Endothelial cell of umbilical vein (primary cell): ENCODE measurements around the gene SEZ6L. TPM values are rescaled to one million over a fixed set of nuclear protein-coding genes. Genes with fewer than 3 reads are reported as not detected.

Experiments used
- BruUV-seq: library from RNA; stranded (reverse); fragments of 400-500 nt; replicated peaks from 2 replicates; lab custom pipeline; 2021; lab: Mats Ljungman, UMichigan
- CTCF ChIA-PET: fragments of 300-600, 350-600 bp; sonication (Branson Sonifier 250); formaldehyde crosslinking; loops from one replicate; lab custom pipeline; 2021; ENCODE audit warnings: antibody characterized with exemption, inconsistent platforms; lab: Charles Lee
- POLR2A ChIA-PET: fragments of 300-600, 350-600 bp; sonication (Branson Sonifier 250); formaldehyde crosslinking; loops from one replicate; lab custom pipeline; 2021; ENCODE audit warnings: antibody characterized with exemption, inconsistent platforms; lab: Charles Lee
- DNase-seq: peaks from one replicate; pipeline ENCODE4 v3.0.0-alpha.2; 2011; ENCODE audit warnings: low read depth, low spot score
- FAIRE-seq: peaks from 2 replicates; lab custom pipeline; 2011; peaks lifted over from hg19 to GRCh38; lab: Jason Lieb, UNC
- H2AFZ ChIP-seq: 2 replicates; pipeline ENCODE4 v1.6.0; 2012; ENCODE audit warnings: low read depth, low read length, control low read depth, inconsistent platforms
- H3K27ac ChIP-seq: 2 replicates; pipeline ENCODE4 v1.5.1; 2011; ENCODE audit warnings: low read depth, mild to moderate bottlenecking, control low read depth, low read length, moderate library complexity; ENCODE audit not compliant: insufficient read depth
- H3K27me3 ChIP-seq, 2 experiments: 2 replicates each; pipeline versions ENCODE4 v1.6.0 to v1.6.1; 2011; ENCODE audit warnings: low read length in 2 of 2, mixed read lengths in 1 of 2; ENCODE audit not compliant: control insufficient read depth in 2 of 2, insufficient read depth in 2 of 2
- H3K36me3 ChIP-seq, 2 experiments: 2 replicates in 1 of 2; 3 replicates in 1 of 2; pipeline ENCODE4 v1.5.1; 2011; ENCODE audit warnings: low read length in 2 of 2, mild to moderate bottlenecking in 1 of 2, moderate library complexity in 1 of 2; ENCODE audit not compliant: control insufficient read depth in 2 of 2, insufficient read depth in 2 of 2; ENCODE audit errors: extremely low read depth in 1 of 2
- H3K4me1 ChIP-seq: 3 replicates; pipeline ENCODE4 v1.5.1; 2011; ENCODE audit warnings: mild to moderate bottlenecking, low read length; ENCODE audit not compliant: control insufficient read depth, insufficient read depth; ENCODE audit errors: extremely low read depth
- H3K4me2 ChIP-seq: 2 replicates; pipeline ENCODE4 v1.6.1; 2011; ENCODE audit warnings: low read length, control low read depth, mixed read lengths; ENCODE audit not compliant: insufficient read depth
- H3K4me3 ChIP-seq, 3 experiments: fragments of 200-600 bp in 1 of 3; sonication (generic), shearing (Covaris generic) in 1 of 3; replicated peaks in 1 of 3; 2 replicates each; pipeline ENCODE4 v1.5.1; 2011 to 2016; ENCODE audit warnings: control low read depth in 3 of 3, low read length in 3 of 3, mild to moderate bottlenecking in 2 of 3, inconsistent platforms in 1 of 3, low read depth in 1 of 3, moderate library complexity in 1 of 3; ENCODE audit not compliant: insufficient read depth in 1 of 3
- H3K79me2 ChIP-seq: 2 replicates; pipeline ENCODE4 v1.6.0; 2012; ENCODE audit warnings: low read length, inconsistent platforms; ENCODE audit not compliant: control insufficient read depth, insufficient read depth
- H3K9ac ChIP-seq: replicated peaks from 2 replicates; pipeline ENCODE3; 2011; ENCODE audit warnings: low read length, control low read depth; ENCODE audit not compliant: insufficient read depth; ENCODE audit errors: extremely low read depth
- H3K9me1 ChIP-seq: replicated peaks from 3 replicates; pipeline ENCODE4 v1.6.0; 2011; ENCODE audit warnings: mild to moderate bottlenecking, low read length; ENCODE audit not compliant: control insufficient read depth, insufficient read depth; ENCODE audit errors: extremely low read depth
- H3K9me3 ChIP-seq: replicated peaks from 2 replicates; pipeline ENCODE4 v1.5.1; 2012; ENCODE audit warnings: low read length, inconsistent platforms; ENCODE audit not compliant: control insufficient read depth, insufficient read depth
- H4K20me1 ChIP-seq: replicated peaks from 2 replicates; pipeline ENCODE3; 2011; ENCODE audit warnings: mild to moderate bottlenecking, low read length; ENCODE audit not compliant: control insufficient read depth, insufficient read depth; ENCODE audit errors: extremely low read depth
- EZH2 ChIP-seq: IDR thresholded peaks from 2 replicates; pipeline ENCODE4 v1.6.1; 2012; ENCODE audit warnings: borderline replicate concordance, low read depth, mild to moderate bottlenecking, moderate library complexity, low read length, inconsistent platforms; ENCODE audit not compliant: severe bottlenecking
- FOS ChIP-seq: IDR thresholded peaks from 2 replicates; pipeline ENCODE4 v1.6.1; 2011; ENCODE audit warnings: mild to moderate bottlenecking, low read length, moderate library complexity, borderline replicate concordance; ENCODE audit not compliant: insufficient read depth
- GATA2 ChIP-seq: IDR thresholded peaks from 2 replicates; pipeline ENCODE4 v1.7.0; 2011; ENCODE audit warnings: low read depth, mild to moderate bottlenecking, moderate library complexity, mixed read lengths, low read length; ENCODE audit not compliant: insufficient read length, insufficient read depth
- JUN ChIP-seq: IDR thresholded peaks from 2 replicates; pipeline ENCODE4 v1.6.1; 2011; ENCODE audit warnings: borderline replicate concordance, low read depth; ENCODE audit not compliant: insufficient read length, insufficient read depth
- MYC ChIP-seq: IDR thresholded peaks from one replicate; pipeline ENCODE4 v1.6.1; 2011; ENCODE audit warnings: mild to moderate bottlenecking, low read depth, low read length
- POLR2A ChIP-seq: IDR thresholded peaks from 2 replicates; pipeline ENCODE4 v1.6.1; 2012; ENCODE audit warnings: low read depth, mild to moderate bottlenecking, control low read depth, low read length
- POLR2AphosphoS5 ChIP-seq: IDR thresholded peaks from 2 replicates; pipeline ENCODE4 v1.6.1; 2012; ENCODE audit warnings: low read depth, mild to moderate bottlenecking, control low read depth, low read length, moderate library complexity; ENCODE audit not compliant: insufficient read depth
- dilution Hi-C: fragments of 300-500 bp; cut with MboI; formaldehyde crosslinking; loops from one replicate; pipeline ENCODE4 v1.15.0; 2019; ENCODE audit warnings: low sequenced_read_pairs; ENCODE audit not compliant: extremely low pct_ligation_motif_present
- intact Hi-C: fragments of 100-400 bp; cut with micrococcal nuclease; formaldehyde crosslinking; loops from one replicate; pipeline ENCODE4 v1.10.0; 2022
- polyA plus RNA-seq, 4 experiments: library from polyadenylated mRNA; depleted of rRNA in 3 of 4; stranded (reverse) in 3 of 4; unstranded in 1 of 4; fragments of >200 nt; gene quantifications; 2 replicates each; pipeline versions ENCODE4 v1.2.1 to v1.2.3, GENCODE V29; 2011 to 2012; ENCODE audit warnings: missing spikeins in 1 of 4
- total RNA-seq: library from RNA; stranded (reverse); gene quantifications from 2 replicates; pipeline ENCODE4 v1.2.3, GENCODE V29; 2021
- TF ChIP-seq, protein P1 (sequence below), 2 donors: IDR thresholded peaks; 1 replicate in 1 of 2; 2 replicates in 1 of 2; pipeline ENCODE4 v1.5.1; 2011; ENCODE audit warnings: low read length in 2 of 2, mild to moderate bottlenecking in 2 of 2, moderate library complexity in 2 of 2, control low read depth in 1 of 2, inconsistent platforms in 1 of 2, low read depth in 1 of 2; ENCODE audit not compliant: insufficient read depth in 1 of 2; ENCODE audit errors: extremely low read depth in 1 of 2
- TF ChIP-seq, protein P2 (sequence below): IDR thresholded peaks from 2 replicates; pipeline ENCODE4 v1.6.1; 2011; ENCODE audit not compliant: insufficient read depth, insufficient read length

SEZ6L gene
- total and polyA plus RNA-seq, 2 donors (not counting 3 experiments of a cell fraction or from before 2014, with no cell fraction given): not detected

DNA sequence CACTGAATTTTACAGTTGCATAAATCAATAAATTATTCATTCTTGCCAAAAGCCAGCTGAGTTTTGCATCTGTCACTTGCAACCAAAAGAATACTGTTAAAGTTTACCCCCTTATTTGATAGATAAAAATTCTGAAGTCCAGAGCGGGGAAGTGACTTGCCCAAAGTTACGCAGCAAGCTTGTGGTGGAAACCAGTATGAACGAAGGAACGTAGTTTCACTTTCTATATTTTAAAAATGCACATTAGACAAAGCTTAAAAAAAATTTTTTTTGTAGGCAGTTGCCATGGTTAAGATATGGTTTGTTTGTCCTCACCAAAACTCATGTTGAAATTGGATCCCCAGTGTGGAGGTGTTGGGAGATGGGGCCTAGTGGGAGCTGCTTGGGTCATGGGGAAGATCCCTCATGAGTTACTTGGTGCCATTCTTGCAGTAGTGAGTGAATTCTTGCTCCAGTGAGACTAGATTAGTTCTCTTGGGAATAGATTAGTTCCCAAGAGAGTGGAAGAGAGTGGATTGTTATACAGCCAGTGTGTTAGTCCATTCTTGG is 46.3 kb upstream of the SEZ6L start:
- ChIA-PET POLR2A (no interaction called here), CTCF (no interaction called here)
- Histone ChIP-seq H3K36me3 (no peaks in the 10 kb centered on the region), H3K9me3 (no peaks in the 10 kb centered on the region), H3K27ac (no peak overlapping the region), H3K4me1 (no peaks in the 10 kb centered on the region), H3K4me2 (no peak overlapping the region), H3K9ac (no peak overlapping the region), H3K79me2 (no peaks in the 10 kb centered on the region), H3K9me1 (no peaks in the 10 kb centered on the region), H2AFZ (no peak overlapping the region), H3K27me3 (no peaks in the 10 kb centered on the region), H3K4me3 (no peak overlapping the region), H4K20me1 (no peaks in the 10 kb centered on the region)
- intact Hi-C loops: no loop called here
- DNase-seq (no peak), FAIRE-seq (no peak)
- dilution Hi-C loops: no loop called here
- TF ChIP-seq JUN (no peak), FOS (no peak), POLR2AphosphoS5 (no peak), GATA2 (no peak), MYC (no peak), POLR2A (no peak), EZH2 (no peak)
- TF ChIP-seq, protein P1, sequence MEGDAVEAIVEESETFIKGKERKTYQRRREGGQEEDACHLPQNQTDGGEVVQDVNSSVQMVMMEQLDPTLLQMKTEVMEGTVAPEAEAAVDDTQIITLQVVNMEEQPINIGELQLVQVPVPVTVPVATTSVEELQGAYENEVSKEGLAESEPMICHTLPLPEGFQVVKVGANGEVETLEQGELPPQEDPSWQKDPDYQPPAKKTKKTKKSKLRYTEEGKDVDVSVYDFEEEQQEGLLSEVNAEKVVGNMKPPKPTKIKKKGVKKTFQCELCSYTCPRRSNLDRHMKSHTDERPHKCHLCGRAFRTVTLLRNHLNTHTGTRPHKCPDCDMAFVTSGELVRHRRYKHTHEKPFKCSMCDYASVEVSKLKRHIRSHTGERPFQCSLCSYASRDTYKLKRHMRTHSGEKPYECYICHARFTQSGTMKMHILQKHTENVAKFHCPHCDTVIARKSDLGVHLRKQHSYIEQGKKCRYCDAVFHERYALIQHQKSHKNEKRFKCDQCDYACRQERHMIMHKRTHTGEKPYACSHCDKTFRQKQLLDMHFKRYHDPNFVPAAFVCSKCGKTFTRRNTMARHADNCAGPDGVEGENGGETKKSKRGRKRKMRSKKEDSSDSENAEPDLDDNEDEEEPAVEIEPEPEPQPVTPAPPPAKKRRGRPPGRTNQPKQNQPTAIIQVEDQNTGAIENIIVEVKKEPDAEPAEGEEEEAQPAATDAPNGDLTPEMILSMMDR (IDR thresholded peaks at IDR 0.05; ENCODE audit: extremely low read depth in 1 of 2, insufficient read depth in 1 of 2, low read depth in 1 of 2, low read length in 2 of 2): no peak
- TF ChIP-seq, protein P2, sequence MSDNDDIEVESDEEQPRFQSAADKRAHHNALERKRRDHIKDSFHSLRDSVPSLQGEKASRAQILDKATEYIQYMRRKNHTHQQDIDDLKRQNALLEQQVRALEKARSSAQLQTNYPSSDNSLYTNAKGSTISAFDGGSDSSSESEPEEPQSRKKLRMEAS: no peak
- BruUV-seq: no TSS peak
